ENCODE data around the gene TAP2.

TAP2 gene

GRCh38 chr6:32843979-32844838, 5.7 kb upstream of the TAP2 start, which contains the start of gene PSMB8:
TSS of gene PSMB8 (minus strand) at chr6:32844047. CDS start at chr6:32843996, 51 bp downstream.
- no peak for TF ChIP-seq CTCF (IDR thresholded peaks at IDR 0.05)

- TF ChIP-seq CTCF (IDR thresholded peaks at IDR 0.05): no peak
These were observed 4.9 kb upstream of the TAP2 start for GRCh38 chr6:32843331-32843978.

- TF ChIP-seq CTCF (IDR thresholded peaks at IDR 0.05): no peak
These were observed 4.2 kb upstream of the TAP2 start for GRCh38 chr6:32842690-32843089.

GRCh38 chr6:32842021-32842650, 3.6 kb upstream of the TAP2 start:
- no peak for TF ChIP-seq CTCF (IDR thresholded peaks at IDR 0.05)

- TF ChIP-seq CTCF (IDR thresholded peaks at IDR 0.05): no peak
These were observed 2.2 kb upstream of the TAP2 start for GRCh38 chr6:32840604-32841246.

- no peak for TF ChIP-seq CTCF (IDR thresholded peaks at IDR 0.05)
These were observed 817 bp upstream of the TAP2 start for GRCh38 chr6:32839356-32839755.

GRCh38 chr6:32837651-32838113, 857 bp downstream of the TAP2 start:
- no peak for TF ChIP-seq CTCF (IDR thresholded peaks at IDR 0.05)

Data from LNCAP (cell line).